Caco-2 (cell line): ENCODE results near the gene PADI6. TPM values are rescaled to one million over a fixed set of nuclear protein-coding genes. Genes with fewer than 3 reads are reported as not detected.
A peak's percentile ranks its signal among the peaks of the same experiment; 100 is the strongest.

Experiments
- BruUV-seq: library from RNA; stranded (reverse); fragments of 400-500 nt; replicated peaks from 2 replicates; lab custom pipeline; 2021; lab: Mats Ljungman, UMichigan
- CTCF ChIA-PET: fragments of 300-600 bp; sonication (Branson Sonifier 250); formaldehyde crosslinking; loops from one replicate; lab custom pipeline; 2022; ENCODE audit warnings: antibody characterized with exemption; lab: Charles Lee
- POLR2A ChIA-PET: fragments of 300-600 bp; sonication (Branson Sonifier 250); formaldehyde crosslinking; loops from one replicate; lab custom pipeline; 2022; ENCODE audit warnings: antibody characterized with exemption; lab: Charles Lee
- DNase-seq, 2 experiments: peaks; one replicate each; pipeline versions ENCODE4 v3.0.0 to v3.0.0-alpha.2; 2020 to 2022
- H3K27me3 ChIP-seq: replicated peaks from 2 replicates; pipeline ENCODE4 v1.6.0; 2011; ENCODE audit warnings: low read length; ENCODE audit not compliant: control insufficient read depth, insufficient read depth
- H3K36me3 ChIP-seq: 2 replicates; pipeline ENCODE4 v1.5.1; 2011; ENCODE audit warnings: low read length; ENCODE audit not compliant: control insufficient read depth, insufficient read depth
- H3K4me1 ChIP-seq: fragments of 250-450 bp; sonication (Bioruptor Pico); 2 replicates; pipeline ENCODE4 v1.5.1; 2020; ENCODE audit warnings: mild to moderate bottlenecking
- H3K4me3 ChIP-seq: 2 replicates; pipeline ENCODE4 v1.5.1; 2011; ENCODE audit warnings: low read depth, mild to moderate bottlenecking, control low read depth, low read length
- H3K9me3 ChIP-seq: fragments of 250-450 bp; sonication (Bioruptor Pico); 2 replicates; pipeline ENCODE4 v1.5.1; 2020; ENCODE audit warnings: mild to moderate bottlenecking, moderate library complexity
- H3K27ac Mint-ChIP-seq: one replicate; pipeline ENCODE4 v1.8.0; 2022; ENCODE audit warnings: mixed read lengths; ENCODE audit not compliant: unreplicated experiment
- H3K27me3 Mint-ChIP-seq: one replicate; pipeline ENCODE4 v1.8.0; 2022; ENCODE audit warnings: mixed read lengths; ENCODE audit not compliant: insufficient read depth, unreplicated experiment
- H3K36me3 Mint-ChIP-seq: one replicate; pipeline ENCODE4 v1.8.0; 2022; ENCODE audit warnings: mild to moderate bottlenecking, mixed read lengths; ENCODE audit not compliant: insufficient read depth, unreplicated experiment
- H3K4me1 Mint-ChIP-seq: one replicate; pipeline ENCODE4 v1.8.0; 2022; ENCODE audit warnings: low read depth, mixed read lengths; ENCODE audit not compliant: unreplicated experiment
- H3K4me3 Mint-ChIP-seq: one replicate; pipeline ENCODE4 v1.8.0; 2022; ENCODE audit warnings: mild to moderate bottlenecking, moderate library complexity, mixed read lengths; ENCODE audit not compliant: unreplicated experiment
- H3K9me3 Mint-ChIP-seq: one replicate; pipeline ENCODE4 v1.8.0; 2022; ENCODE audit warnings: mixed read lengths; ENCODE audit not compliant: unreplicated experiment
- intact Hi-C: fragments of 100-400 bp; cut with micrococcal nuclease; formaldehyde crosslinking; loops from one replicate; pipeline ENCODE4 v1.10.0; 2022; ENCODE audit not compliant: unreplicated experiment
- total RNA-seq: library from RNA; stranded (reverse); gene quantifications from 2 replicates; pipeline ENCODE4 v1.2.3, GENCODE V29; 2022
- TF ChIP-seq, protein P1 (sequence below), 2 experiments: fragments of 200-600 bp in 1 of 2; IDR thresholded peaks; 1 replicate in 1 of 2; 2 replicates in 1 of 2; pipeline versions ENCODE4 v1.5.1 to v1.8.0; 2011 to 2022; ENCODE audit warnings: antibody characterized with exemption in 1 of 2, control low read depth in 1 of 2, inconsistent platforms in 1 of 2, low read depth in 1 of 2, low read length in 1 of 2, mild to moderate bottlenecking in 1 of 2, moderate library complexity in 1 of 2; ENCODE audit not compliant: insufficient read depth in 1 of 2, severe bottlenecking in 1 of 2, unreplicated experiment in 1 of 2

The PADI6 gene
- total RNA-seq, 1 experiment from 2014 or later, result not detected

DNA sequence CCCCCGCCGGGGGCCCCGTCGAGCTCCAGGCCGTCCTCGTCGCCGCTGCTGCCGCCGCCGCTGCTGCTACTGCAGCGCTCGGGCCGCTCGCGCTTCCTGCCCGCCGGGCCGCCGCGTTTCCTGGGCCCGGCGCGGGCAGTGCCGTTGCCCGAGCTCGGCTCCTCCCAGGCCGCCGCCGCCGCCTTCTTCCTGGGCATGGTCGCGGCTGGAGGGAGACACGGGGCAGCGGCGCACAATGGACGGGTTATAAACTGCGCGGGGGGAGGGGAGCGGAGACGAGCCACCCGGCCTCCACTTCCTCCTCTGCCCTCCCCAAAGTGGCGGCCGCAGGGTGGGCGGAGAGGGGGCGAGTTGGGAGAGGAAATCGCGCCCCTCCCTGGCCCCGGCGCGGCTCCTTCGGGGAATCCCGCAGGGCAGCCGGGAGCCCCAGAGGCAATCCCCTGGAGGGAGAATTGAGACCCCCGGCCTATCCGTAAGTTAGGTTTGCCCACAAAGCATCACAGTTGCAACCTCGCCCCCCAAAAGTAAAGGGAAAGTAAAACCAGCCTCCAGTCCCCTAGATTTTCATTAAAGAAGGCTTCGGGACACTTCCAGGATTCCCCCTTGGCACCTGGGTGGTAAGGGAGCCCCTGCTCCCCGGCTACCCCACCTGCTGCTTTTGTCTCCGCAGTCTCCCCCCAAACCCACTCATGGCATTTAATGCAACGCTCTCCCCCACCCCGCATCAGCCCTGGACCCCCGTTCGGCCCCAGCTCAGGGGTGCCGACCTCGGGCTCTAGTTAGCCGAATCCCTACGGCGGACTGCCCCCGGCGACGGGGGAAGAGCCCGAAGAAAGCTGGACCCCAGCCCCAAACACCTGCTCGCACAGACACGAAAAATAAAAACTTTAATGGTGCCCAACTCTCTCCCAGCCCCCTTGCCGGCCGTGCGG lies 66.6 kb downstream of the PADI6 start:
- Mint-ChIP-seq H3K27ac (peak overlapping the region; percentile 93), H3K4me1 (peaks cover 16% of the 10 kb centered on the region), H3K4me3 (peak overlapping the region; percentile 85), H3K27me3 (no peaks in the 10 kb centered on the region), H3K36me3 (peaks cover 49% of the 10 kb centered on the region), H3K9me3 (no peaks in the 10 kb centered on the region)
- DNase-seq, result peak; percentile 53 to 55
- BruUV-seq, result no TSS peak
- intact Hi-C loops, result no loop called here
- peaks cover 21% of the 10 kb centered on the region for H3K4me1 ChIP-seq
- peak overlapping the region; percentile 78 for H3K4me3 ChIP-seq
- TF ChIP-seq, protein P1, sequence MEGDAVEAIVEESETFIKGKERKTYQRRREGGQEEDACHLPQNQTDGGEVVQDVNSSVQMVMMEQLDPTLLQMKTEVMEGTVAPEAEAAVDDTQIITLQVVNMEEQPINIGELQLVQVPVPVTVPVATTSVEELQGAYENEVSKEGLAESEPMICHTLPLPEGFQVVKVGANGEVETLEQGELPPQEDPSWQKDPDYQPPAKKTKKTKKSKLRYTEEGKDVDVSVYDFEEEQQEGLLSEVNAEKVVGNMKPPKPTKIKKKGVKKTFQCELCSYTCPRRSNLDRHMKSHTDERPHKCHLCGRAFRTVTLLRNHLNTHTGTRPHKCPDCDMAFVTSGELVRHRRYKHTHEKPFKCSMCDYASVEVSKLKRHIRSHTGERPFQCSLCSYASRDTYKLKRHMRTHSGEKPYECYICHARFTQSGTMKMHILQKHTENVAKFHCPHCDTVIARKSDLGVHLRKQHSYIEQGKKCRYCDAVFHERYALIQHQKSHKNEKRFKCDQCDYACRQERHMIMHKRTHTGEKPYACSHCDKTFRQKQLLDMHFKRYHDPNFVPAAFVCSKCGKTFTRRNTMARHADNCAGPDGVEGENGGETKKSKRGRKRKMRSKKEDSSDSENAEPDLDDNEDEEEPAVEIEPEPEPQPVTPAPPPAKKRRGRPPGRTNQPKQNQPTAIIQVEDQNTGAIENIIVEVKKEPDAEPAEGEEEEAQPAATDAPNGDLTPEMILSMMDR (IDR thresholded peaks at IDR 0.05; ENCODE audit: insufficient read depth in 1 of 2, low read depth in 1 of 2, low read length in 1 of 2, severe bottlenecking in 1 of 2, unreplicated experiment in 1 of 2), result no peak
- no peaks in the 10 kb centered on the region for H3K27me3 ChIP-seq
- H3K36me3 ChIP-seq, result peaks cover 1% of the 10 kb centered on the region; the same call in 1 of the 2 replicates
- ChIA-PET POLR2A (interaction anchor here (0.5 to 0.6 kb wide), 2 partner anchors 421 to 555 kb away, joined by 7 to 8 read pairs; no protein-coding TSS in a partner anchor), CTCF (interaction anchor here (0.6 to 1.5 kb wide), 3 partner anchors 39 to 731 kb away, joined by 3 to 4 read pairs (median 4); no protein-coding TSS in a partner anchor)
- H3K9me3 ChIP-seq, result no peaks in the 10 kb centered on the region

DNA sequence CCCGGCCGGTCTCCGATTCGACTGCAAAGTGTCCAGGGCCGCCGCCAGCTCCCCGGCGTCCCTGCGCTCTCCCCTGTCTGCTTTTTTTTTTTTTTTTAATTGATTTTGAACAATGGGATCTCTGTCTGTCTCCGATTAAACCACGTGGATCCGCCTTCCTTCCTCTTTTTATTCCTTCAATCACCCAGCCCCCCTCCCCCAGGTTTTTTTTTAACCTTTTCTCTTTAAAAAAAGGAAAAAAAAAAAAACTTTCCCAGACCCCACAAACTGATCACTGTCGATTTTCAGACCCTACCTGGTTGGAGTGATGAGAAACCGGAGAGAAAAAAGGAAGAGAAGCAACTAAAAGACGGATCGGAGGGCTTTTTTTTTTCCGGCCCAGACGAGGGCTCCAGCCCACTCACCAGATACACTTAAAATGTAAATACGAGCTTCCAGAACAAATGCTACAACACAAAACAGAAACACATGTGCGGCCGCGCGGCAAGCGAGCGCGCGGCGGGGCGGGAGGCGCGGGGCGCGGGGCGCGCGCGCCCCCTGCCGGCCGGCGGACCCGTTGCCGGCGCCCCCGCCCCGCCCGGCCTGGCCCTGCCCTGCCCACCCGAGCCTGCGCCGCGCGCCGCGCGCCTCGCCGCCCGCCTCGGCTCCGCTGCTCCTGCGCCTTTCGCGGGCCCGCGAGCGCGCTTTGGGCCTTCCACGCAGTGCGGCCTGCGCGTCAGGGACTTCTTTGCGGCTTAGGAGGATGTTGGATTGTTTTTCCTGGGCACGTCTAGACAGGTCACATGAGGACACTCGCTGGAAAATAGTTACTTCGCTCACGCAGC lies 67.5 kb downstream of the PADI6 start, which contains the start of gene RCC2:
TSS of gene RCC2 (minus strand) at position 428 of the 824 bp plus-strand sequence. CDS start 1,163 bp downstream, outside the sequence.
- no peaks in the 10 kb centered on the region for H3K9me3 Mint-ChIP-seq
- Histone ChIP-seq H3K4me1 (peaks cover 21% of the 10 kb centered on the region), H3K27me3 (no peaks in the 10 kb centered on the region), H3K36me3 (peaks cover 1% of the 10 kb centered on the region; the same call in 1 of the 2 replicates), H3K9me3 (no peaks in the 10 kb centered on the region), H3K4me3 (peak within 1 kb of the TSS; percentile 78)
- peak; percentile 61 to 63 for DNase-seq
- H3K36me3 Mint-ChIP-seq, result peaks cover 41% of the 10 kb centered on the region
- intact Hi-C loops, result loop anchor here (5.0 kb wide), 1 partner anchor 38 kb away; no protein-coding TSS in a partner anchor
- BruUV-seq, result no TSS peak
- ChIA-PET CTCF (interaction anchor here (0.7 to 1.5 kb wide), 2 partner anchors 38 to 385 kb away, joined by 3 to 4 read pairs; no protein-coding TSS in a partner anchor), POLR2A (no interaction called here)
- TF ChIP-seq, protein P1 (IDR thresholded peaks at IDR 0.05; ENCODE audit: insufficient read depth in 1 of 2, low read depth in 1 of 2, low read length in 1 of 2, severe bottlenecking in 1 of 2, unreplicated experiment in 1 of 2), result no peak
- H3K27me3 Mint-ChIP-seq, result no peaks in the 10 kb centered on the region
- peaks cover 16% of the 10 kb centered on the region for H3K4me1 Mint-ChIP-seq
- H3K4me3 Mint-ChIP-seq, result peak within 1 kb of the TSS; percentile 85
- H3K27ac Mint-ChIP-seq, result peak within 1 kb of the TSS; percentile 93
